Transverse colon (tissue), 4 donors: Measurements from ENCODE around the gene QKI. TPM values are rescaled to one million over a fixed set of nuclear protein-coding genes. Genes with fewer than 3 reads are reported as not detected.

Experiments used
- DNase-seq: peaks from one replicate; pipeline ENCODE4 v3.0.0-alpha.2; 2019
- H3K27ac ChIP-seq, 4 donors: fragments of 200-600 bp; sonication (generic); 2 replicates each; pipeline ENCODE4 v1.5.1; 2016 to 2018; ENCODE audit warnings: inconsistent platforms in 4 of 4
- H3K27me3 ChIP-seq: fragments of 200-600 bp; sonication (generic); 2 replicates; pipeline ENCODE4 v1.5.1; 2017; ENCODE audit warnings: inconsistent platforms
- H3K36me3 ChIP-seq, 4 donors: fragments of 200-600 bp; sonication (generic); 2 replicates each; pipeline ENCODE4 v1.5.1; 2017 to 2019; ENCODE audit warnings: inconsistent platforms in 4 of 4
- H3K4me1 ChIP-seq, 4 donors: fragments of 200-600 bp; sonication (generic); 2 replicates each; pipeline ENCODE4 v1.5.1; 2017 to 2020; ENCODE audit warnings: inconsistent platforms in 4 of 4
- H3K4me3 ChIP-seq, 4 donors: fragments of 200-600 bp; sonication (generic); 1 replicate in 1 of 4; 2 replicates in 3 of 4; pipeline versions ENCODE4 v1.5.1 to v1.6.1; 2017 to 2019; ENCODE audit warnings: inconsistent platforms in 4 of 4
- H3K9me3 ChIP-seq, 2 donors: fragments of 200-600 bp; sonication (generic); 2 replicates each; pipeline ENCODE4 v1.5.1; 2017 to 2019; ENCODE audit warnings: inconsistent platforms in 2 of 2
- EP300 ChIP-seq: sonication (generic); formaldehyde crosslinking; IDR thresholded peaks from one replicate; pipeline ENCODE4 v1.6.1; 2017; ENCODE audit warnings: antibody characterized with exemption, low read depth
- POLR2A ChIP-seq: fragments of 450-650 bp; IDR thresholded peaks from one replicate; pipeline ENCODE4 v1.6.1; 2016; ENCODE audit warnings: antibody characterized with exemption, mild to moderate bottlenecking, moderate library complexity
- POLR2AphosphoS5 ChIP-seq, 3 donors: sonication (generic); formaldehyde crosslinking; IDR thresholded peaks; one replicate each; pipeline ENCODE4 v1.6.1; 2016; ENCODE audit warnings: antibody characterized with exemption in 3 of 3
- WGBS, 2 donors: methylation state at CpG; one replicate each; pipeline ENCODE4 v1.1.5; 2018; ENCODE audit warnings: low coverage in 1 of 2; 5-methylcytosine and 5-hydroxymethylcytosine counted together
- in situ Hi-C, 4 donors: fragments of 200-750 bp; cut with MboI; loops; one replicate each; pipeline versions ENCODE4 v1.15.0 to v1.15.1; 2017; ENCODE audit warnings: low sequenced_read_pairs in 3 of 4, low pct_ligation_motif_present in 1 of 4, low pct_unique_long_range_greater_than_20kb in 1 of 4
- intact Hi-C: fragments of 100-400 bp; cut with DNase I; formaldehyde crosslinking; loops from one replicate; pipeline ENCODE4 v1.15.1; 2023; ENCODE audit warnings: low total_unique reads
- total RNA-seq, 4 donors: library from RNA; depleted of rRNA; stranded (reverse); fragments of >200 nt; gene quantifications; one replicate each; pipeline ENCODE4 v1.1.0, GENCODE V29; 2016
- TF ChIP-seq, protein P1 (sequence below), 5 experiments: fragments of 200-600 bp in 3 of 5; fragments of 450-650 bp in 2 of 5; sonication (generic) in 3 of 5; IDR thresholded peaks; 1 replicate in 2 of 5; 2 replicates in 3 of 5; pipeline ENCODE4 v1.5.1; 2016 to 2017; ENCODE audit warnings: antibody characterized with exemption in 5 of 5, inconsistent platforms in 3 of 5, mild to moderate bottlenecking in 2 of 5, moderate library complexity in 1 of 5

The QKI gene
- total RNA-seq, 4 donors from 2014 or later: 8.4 to 41.8 (median 22.7) TPM

DNA sequence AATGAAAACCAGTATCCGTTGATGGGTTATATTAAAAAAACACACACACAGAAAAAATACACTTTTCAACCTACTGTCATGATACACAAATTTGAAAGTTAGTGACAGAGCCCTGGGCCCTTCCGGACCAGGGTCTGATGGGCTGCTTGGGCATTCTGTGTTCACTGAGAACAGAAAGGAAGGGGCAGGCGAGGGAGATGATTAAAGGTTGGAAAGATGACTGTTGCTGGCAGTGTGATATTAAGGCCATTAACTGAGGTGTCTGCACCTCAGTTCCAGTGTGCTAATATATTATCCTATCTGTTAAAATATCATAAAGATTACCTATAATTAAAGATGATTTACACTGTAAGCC, 18.7 kb upstream of the QKI start:
- H3K36me3 ChIP-seq: no peaks in the 10 kb centered on the region
- H3K4me3 ChIP-seq: no peak overlapping the region
- DNase-seq: no peak
- TF ChIP-seq POLR2A (no peak), EP300 (no peak), POLR2AphosphoS5 (IDR thresholded peaks at IDR 0.05) (no peak)
- TF ChIP-seq, protein P1, sequence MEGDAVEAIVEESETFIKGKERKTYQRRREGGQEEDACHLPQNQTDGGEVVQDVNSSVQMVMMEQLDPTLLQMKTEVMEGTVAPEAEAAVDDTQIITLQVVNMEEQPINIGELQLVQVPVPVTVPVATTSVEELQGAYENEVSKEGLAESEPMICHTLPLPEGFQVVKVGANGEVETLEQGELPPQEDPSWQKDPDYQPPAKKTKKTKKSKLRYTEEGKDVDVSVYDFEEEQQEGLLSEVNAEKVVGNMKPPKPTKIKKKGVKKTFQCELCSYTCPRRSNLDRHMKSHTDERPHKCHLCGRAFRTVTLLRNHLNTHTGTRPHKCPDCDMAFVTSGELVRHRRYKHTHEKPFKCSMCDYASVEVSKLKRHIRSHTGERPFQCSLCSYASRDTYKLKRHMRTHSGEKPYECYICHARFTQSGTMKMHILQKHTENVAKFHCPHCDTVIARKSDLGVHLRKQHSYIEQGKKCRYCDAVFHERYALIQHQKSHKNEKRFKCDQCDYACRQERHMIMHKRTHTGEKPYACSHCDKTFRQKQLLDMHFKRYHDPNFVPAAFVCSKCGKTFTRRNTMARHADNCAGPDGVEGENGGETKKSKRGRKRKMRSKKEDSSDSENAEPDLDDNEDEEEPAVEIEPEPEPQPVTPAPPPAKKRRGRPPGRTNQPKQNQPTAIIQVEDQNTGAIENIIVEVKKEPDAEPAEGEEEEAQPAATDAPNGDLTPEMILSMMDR (IDR thresholded peaks at IDR 0.05): no peak
- H3K27ac ChIP-seq: no peak overlapping the region
- 89 to 90% methylated on average over 3 of the region's 3 CpGs for WGBS, 2 donors
- in situ Hi-C loops: no loop called here
- no peaks in the 10 kb centered on the region for H3K9me3 ChIP-seq
- H3K4me1 ChIP-seq: peaks cover 0 to 6% (median 0%) of the 10 kb centered on the region in 4 donors
- intact Hi-C loops: no loop called here
- no peaks in the 10 kb centered on the region for H3K27me3 ChIP-seq

DNA sequence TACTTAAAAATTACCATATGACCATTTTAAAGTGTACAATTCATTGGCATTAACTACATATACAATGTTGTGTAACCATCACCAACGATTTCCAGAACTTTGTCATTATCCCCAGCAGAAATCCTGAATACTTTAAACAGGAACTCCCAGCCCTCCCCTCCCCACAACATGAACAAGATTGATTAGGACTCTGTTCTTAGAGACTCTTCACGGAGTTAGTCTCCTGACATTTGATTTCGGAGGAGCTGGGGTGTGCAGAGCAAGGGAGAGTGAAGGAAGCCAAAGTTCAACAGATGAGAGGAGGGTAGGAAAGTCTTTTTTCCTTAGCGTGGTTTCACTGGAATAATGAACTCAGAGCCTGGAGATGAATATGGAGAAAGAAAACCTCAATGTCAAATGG, 17.2 kb upstream of the QKI start:
- Histone ChIP-seq H3K9me3 (no peaks in the 10 kb centered on the region), H3K36me3 (no peaks in the 10 kb centered on the region), H3K27ac (no peak overlapping the region), H3K4me1 (peaks cover 0 to 6% (median 0%) of the 10 kb centered on the region in 4 donors), H3K27me3 (no peaks in the 10 kb centered on the region), H3K4me3 (no peak overlapping the region)
- intact Hi-C loops (no loop called here), in situ Hi-C loops (no loop called here)
- no peak for DNase-seq
- WGBS, 2 donors: 52 to 54% methylated on average over 4 of the region's 4 CpGs
- TF ChIP-seq POLR2A: no peak
- no peak for TF ChIP-seq EP300
- no peak for TF ChIP-seq POLR2AphosphoS5 (IDR thresholded peaks at IDR 0.05)
- TF ChIP-seq, protein P1 (IDR thresholded peaks at IDR 0.05): no peak

DNA sequence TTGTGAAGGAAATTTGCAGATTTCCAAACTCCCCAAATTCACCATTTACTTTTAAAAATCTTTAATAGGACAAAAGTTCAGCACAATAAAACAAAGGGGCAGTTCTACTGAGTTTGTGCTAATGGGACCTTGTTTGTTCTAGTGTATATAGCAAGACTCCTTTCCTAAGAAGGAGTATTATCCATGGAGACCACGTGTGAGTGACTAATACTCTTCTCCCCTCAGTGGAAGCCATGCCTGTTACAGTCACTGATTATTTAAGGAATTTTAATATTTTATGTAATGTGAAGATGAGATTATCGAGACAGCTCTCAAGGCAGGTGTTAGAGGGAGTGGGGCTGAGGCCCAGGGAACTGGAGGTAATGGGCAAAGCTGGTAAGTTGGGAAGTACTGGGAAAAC, 16.4 kb upstream of the QKI start:
- no peak for DNase-seq
- Histone ChIP-seq H3K27me3 (no peaks in the 10 kb centered on the region), H3K36me3 (no peaks in the 10 kb centered on the region), H3K4me1 (peaks cover 0 to 6% (median 0%) of the 10 kb centered on the region in 4 donors), H3K9me3 (no peaks in the 10 kb centered on the region), H3K27ac (no peak overlapping the region), H3K4me3 (no peak overlapping the region)
- no peak for TF ChIP-seq POLR2AphosphoS5 (IDR thresholded peaks at IDR 0.05)
- TF ChIP-seq, protein P1 (IDR thresholded peaks at IDR 0.05): no peak
- TF ChIP-seq POLR2A: no peak
- no peak for TF ChIP-seq EP300
- in situ Hi-C loops (no loop called here), intact Hi-C loops (no loop called here)
- WGBS, 2 donors: 61 to 68% methylated on average over 2 of the region's 2 CpGs

DNA sequence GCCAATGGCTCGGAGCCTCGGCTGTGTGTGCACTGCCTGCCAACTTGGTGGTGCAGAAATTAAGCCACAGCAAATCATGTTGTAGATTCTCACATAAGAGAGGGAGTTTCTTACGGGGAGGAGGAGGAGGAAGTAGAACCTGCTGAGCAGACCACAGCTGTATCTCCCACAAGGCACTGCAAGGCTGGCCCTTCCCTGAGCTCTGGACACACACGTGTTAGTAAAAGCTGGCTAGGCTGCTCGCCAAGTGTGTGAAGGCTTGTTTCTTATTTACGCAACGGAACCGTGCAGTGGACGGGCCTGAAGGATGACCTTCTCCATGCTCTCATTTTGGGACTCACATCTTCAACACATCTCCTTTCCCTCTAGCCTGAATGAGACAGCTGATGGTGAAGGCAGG, 15.7 kb upstream of the QKI start:
- no peak for TF ChIP-seq POLR2AphosphoS5 (IDR thresholded peaks at IDR 0.05)
- TF ChIP-seq, protein P1 (IDR thresholded peaks at IDR 0.05): no peak
- no peak for TF ChIP-seq POLR2A
- TF ChIP-seq EP300: no peak
- peak; percentile 45 for DNase-seq
- no peak overlapping the region for H3K27ac ChIP-seq
- peaks cover 0 to 6% (median 0%) of the 10 kb centered on the region in 4 donors for H3K4me1 ChIP-seq
- 71 to 75% methylated on average over 5 to 9 of the region's 9 CpGs for WGBS, 2 donors
- intact Hi-C loops (no loop called here), in situ Hi-C loops (no loop called here)
- H3K36me3 ChIP-seq: no peaks in the 10 kb centered on the region
- no peaks in the 10 kb centered on the region for H3K27me3 ChIP-seq
- H3K9me3 ChIP-seq: no peaks in the 10 kb centered on the region
- H3K4me3 ChIP-seq: no peak overlapping the region
